GM19467 (cell line): ENCODE measurements around the gene TMEM106B.
"Not testable (repeated sequence)": the region's sequence is repeated elsewhere in the genome, so short reads cannot be mapped to it uniquely, and the experiment has no call there.

Experiments
- ATAC-seq: cut with Tn5 transposase; IDR thresholded peaks from one replicate; pipeline ENCODE4 v1.9.1; 2021; ENCODE audit warnings: mild to moderate bottlenecking, moderate library complexity; ENCODE audit not compliant: unreplicated experiment

TMEM106B gene

DNA sequence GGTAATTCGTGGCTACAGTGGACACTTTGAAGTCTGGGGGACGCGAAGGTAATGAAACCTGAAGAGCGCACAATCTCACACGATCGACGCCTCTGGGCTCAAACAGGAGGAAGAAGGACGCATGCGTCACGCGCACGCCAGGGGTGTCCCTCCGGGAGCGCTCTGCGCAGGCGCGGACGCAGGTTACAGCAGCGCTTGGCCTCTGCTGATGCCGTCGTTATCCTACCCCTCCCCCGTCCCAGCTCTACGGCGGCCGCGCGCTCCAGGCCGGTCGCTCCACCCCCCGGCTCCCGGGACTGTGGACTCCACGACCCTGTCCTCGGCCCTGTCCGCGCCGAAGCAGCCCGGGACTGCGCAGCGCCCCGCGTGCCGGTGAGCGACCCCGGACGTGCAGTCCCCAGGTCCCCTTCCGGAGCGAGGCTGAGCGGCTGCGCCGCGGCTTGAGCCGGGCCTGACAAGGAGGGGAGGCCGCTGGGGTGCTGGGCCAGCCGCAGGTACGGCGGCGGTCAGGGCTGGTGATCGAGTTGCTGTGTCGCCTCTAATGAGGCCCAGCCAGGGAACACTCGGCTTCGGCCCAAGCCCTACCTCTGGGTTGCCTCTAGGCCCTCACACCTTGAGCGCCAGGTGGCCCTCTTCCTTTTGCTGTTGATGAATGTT, at the start of gene TMEM106B:
TSS of gene TMEM106B (plus strand) at position 241 of the 657 bp plus-strand sequence. CDS start 3,517 bp downstream, outside the sequence.
- peak; percentile 96 for ATAC-seq

- ATAC-seq = no peak
These were observed 48.5 kb upstream of the TMEM106B start for GRCh38 chr7:12162415-12163113.

DNA sequence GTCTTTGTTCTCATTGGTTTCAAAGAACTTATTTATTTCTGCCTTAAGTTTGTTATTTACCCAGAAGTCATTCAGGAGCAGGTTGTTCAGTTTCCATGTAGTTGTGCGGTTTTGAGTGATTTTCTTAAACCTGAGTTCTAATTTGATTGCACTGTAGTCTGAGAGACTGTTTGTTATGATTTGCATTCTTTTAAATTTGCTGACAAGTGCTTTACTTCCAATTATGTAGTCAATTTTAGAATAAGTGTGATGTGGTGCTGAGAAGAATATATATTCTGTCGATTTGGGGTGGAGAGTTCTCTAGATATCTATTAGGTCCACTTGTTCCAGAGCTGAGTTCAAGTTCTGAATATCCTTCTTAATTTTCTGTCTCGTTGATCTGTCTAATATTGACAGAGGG, 43.0 kb upstream of the TMEM106B start:
- not testable (repeated sequence) for ATAC-seq

- ATAC-seq = not testable (repeated sequence)
These were observed 40.9 kb upstream of the TMEM106B start for GRCh38 chr7:12169981-12170820.

DNA sequence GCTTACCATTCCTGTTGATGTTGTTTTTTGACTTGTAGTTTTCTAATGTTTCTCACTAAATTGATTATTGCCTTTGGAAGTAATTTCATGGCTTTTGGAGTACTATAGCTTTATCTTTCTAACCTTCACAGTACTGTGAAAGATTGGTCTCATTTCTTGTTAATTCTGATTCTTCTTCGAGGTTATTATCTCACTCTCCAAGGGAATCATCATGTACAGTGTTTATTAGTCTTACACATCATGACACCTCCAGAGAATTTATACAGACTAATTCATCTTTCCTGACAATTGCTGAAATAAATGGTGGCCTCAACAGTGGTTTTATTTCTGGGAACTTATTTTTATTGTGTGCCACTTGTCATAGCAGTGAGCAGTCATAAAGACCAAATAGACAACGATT, 37.4 kb upstream of the TMEM106B start:
- ATAC-seq = no peak

DNA sequence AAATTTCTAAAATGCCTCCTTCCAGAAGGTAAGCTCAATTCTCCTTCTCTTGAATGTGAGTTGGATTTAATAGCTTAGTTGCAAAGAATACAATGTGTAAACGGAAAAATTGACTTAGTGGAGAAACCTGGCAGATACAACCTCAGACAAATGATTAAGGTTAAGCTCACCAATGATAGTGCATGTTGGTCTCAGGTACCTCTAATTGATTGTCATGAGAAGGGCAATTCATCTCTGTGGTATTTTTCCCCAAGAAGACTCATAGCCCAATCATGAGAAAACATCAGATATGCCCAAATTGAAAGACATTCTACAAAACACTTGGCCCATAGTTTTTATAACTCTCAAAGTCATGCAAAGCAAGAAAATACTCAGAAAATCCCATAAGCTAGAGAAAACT, 36.2 kb upstream of the TMEM106B start:
- no peak for ATAC-seq

- no peak for ATAC-seq
These were observed 32.8 kb upstream of the TMEM106B start for GRCh38 chr7:12178317-12178716.

DNA sequence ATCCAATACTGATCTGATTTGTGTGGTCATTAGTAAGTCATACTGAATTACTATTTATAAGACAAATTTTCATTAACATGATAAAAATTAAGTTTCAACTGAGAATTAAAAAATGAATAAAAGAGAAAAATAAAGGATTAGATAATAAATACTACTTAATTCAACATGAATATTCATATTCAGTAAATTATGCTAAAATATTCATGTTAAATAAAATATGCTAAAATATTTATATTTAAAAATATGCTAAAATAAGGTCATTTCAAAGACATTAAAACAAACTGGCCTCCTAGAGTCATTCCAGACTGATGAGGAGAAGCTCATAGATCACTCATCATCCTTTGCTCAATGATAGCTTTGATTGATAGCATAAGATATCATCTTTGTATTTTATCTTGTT, 16.7 kb upstream of the TMEM106B start:
- no peak for ATAC-seq

GRCh38 chr7:12196386-12196785, 14.7 kb upstream of the TMEM106B start:
- ATAC-seq = no peak

- no peak for ATAC-seq
These were observed 11.7 kb upstream of the TMEM106B start for GRCh38 chr7:12199363-12199762.

- ATAC-seq = no peak
These were observed 4.0 kb upstream of the TMEM106B start for GRCh38 chr7:12207046-12207445.

DNA sequence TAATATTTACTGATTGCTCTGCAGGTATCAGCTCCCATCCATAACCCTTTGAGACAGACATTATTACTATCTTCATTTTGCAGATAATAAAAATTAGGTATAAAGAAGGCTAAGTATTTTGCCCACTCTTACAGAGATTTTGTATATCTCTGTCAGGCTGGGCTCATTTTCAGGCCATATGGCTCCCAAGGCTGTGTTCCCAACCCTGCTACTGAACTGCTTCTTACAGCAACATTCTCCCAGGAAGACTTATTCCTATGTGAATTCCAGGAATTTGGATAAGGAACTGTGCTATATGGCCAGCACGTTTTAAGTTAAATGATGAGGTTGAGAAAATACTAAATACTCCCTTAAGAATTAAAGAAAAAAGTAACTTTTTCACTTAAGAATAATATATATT, 1.9 kb upstream of the TMEM106B start:
- no peak for ATAC-seq

GRCh38 chr7:12210179-12211053, 678 bp upstream of the TMEM106B start:
- peak; percentile 35 for ATAC-seq

DNA sequence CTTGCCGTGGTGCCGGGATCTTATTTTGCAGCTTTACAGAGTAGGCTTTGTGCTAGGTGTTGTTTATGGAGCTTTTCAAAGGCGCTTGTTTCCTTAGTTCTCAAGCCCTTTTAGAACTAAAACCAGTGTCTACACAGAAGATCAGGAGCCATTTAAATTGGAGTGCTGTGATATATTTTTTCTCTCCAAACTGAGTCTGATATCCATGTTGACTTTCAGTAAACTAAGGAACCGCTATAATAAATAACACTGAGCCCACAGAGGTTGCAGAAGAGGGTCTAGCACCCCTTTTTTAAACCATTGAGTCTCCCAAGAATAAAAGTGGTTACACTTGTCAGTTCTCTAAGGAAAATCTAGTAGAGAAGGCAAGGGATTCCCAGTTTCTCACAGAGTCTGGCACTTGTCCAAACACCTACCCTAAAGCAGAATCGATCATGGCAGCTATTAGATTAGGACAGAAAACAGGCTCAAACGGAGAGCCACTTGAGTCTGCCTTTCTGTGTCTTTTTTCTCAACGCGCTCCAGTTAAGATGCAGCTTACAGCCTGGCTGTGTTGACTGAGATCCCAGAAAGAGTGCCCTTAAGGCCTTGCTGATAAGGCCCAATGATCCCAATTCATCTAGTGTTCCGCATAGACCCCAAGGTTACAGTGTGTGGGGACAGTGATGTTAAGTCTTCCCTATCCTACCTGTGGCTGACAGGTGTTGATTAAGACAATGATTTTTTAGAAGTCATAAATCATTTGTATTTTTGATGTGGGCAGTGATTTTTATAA, 804 bp downstream of the TMEM106B start:
- no peak for ATAC-seq

- ATAC-seq = no peak
These were observed 6.2 kb downstream of the TMEM106B start for GRCh38 chr7:12217311-12217710.

DNA sequence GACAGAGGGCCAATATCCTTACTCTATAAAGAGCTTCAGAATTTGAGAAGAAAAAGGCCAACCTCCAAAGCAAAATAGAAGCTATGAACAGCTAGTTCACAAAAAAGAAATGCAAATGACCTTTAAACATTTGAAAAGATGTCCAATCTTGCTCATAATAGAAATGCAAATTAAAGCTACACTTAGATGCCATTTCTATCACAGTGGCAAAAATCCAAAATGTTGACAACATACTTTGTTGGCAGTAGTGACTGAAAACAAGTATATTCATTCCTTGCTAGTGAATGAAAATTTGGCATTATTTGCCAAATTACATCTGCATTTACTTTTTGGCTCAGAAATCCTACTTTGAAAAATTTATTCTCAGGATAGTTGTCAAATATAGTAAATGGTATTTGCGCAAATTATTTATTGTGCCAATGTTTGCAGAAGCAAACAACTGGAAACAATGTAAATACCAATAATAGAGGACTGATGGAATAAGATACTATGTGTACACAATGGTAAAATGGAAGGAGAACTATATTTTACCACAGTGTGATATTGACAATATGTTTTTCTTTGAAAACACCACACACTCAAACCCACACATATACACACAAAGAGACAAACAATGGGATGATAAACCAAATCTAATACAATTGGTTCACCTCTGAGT, 9.4 kb downstream of the TMEM106B start:
- no peak for ATAC-seq

DNA sequence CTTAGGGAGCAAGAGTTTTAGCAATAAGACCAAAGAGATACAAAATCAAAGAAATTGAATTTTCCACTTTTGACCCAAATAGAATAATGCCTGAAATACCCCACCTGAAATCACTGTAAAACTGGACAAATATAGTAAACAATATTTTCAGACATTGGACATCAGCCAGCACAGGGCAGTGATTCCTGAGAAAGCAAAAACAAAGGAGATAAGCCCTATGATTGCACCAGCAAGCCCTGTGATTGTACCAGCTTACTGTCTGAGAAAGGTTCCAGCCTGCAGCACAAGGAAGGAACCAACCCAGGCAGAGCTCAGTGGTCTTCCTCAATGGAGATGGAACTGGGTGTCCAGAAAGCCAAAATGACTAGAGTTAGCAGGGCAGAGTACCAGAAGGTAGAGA, 10.3 kb downstream of the TMEM106B start:
- ATAC-seq = no peak

DNA sequence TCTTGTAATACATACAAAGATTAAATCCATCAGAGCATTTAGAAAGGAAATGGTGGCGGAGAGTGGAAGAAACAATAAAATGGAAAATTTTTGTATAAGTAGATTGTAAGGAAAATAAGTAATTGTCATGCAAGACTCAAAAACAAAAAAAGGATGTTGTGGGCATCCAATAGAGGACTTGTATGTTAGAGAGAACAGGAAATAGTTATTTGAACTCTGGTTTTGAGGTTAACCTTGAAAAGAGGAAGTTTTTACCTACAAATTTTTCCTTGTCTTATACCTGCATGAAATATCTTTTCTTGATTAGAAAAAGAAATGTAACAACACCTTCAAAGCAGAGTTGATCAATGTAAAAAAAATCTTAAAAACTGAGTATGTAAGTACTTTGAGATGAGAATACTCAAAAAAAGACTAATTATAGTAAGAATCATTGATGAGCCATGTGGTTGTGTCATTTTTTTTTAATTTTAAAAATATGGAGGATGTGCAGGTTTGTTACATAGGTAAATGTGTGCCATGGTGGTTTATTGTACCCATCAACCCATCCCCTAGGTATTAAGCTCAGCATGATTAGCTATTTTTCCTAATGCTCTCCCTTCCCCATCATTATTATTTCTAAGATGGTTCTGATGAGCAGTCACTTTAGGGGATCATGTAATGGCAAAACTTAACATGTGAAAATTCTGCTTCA, 11.9 kb downstream of the TMEM106B start:
- ATAC-seq = peak; percentile 95

DNA sequence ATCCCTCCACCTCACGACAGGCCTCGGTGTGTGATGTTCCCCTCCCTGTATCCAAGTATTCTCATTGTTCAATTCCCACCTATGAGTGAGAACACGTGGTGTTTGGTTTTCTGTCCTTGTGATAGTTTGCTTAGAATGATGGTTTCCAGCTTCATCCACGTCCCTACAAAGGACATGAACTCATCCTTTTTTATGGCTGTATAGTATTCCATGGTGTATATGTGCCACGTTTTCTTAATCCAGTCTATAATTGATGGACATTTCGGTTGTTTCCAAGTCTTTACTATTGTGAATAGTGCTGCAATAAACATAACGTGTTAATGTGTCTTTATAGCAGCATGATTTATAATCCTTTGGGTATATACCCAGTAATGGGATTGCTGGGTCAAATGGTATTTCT, 13.9 kb downstream of the TMEM106B start:
- not testable (repeated sequence) for ATAC-seq
